ENCODE results near the gene MUC6. TPM values are rescaled to one million over a fixed set of nuclear protein-coding genes. Genes with fewer than 3 reads are reported as not detected.
"Not testable (repeated sequence)": the region's sequence is repeated elsewhere in the genome, so short reads cannot be mapped to it uniquely, and the experiment has no call there.

The MUC6 gene
- polyA plus RNA-seq, 3 donors, result 14.8 to 31.8 (median 17.0) TPM

DNA sequence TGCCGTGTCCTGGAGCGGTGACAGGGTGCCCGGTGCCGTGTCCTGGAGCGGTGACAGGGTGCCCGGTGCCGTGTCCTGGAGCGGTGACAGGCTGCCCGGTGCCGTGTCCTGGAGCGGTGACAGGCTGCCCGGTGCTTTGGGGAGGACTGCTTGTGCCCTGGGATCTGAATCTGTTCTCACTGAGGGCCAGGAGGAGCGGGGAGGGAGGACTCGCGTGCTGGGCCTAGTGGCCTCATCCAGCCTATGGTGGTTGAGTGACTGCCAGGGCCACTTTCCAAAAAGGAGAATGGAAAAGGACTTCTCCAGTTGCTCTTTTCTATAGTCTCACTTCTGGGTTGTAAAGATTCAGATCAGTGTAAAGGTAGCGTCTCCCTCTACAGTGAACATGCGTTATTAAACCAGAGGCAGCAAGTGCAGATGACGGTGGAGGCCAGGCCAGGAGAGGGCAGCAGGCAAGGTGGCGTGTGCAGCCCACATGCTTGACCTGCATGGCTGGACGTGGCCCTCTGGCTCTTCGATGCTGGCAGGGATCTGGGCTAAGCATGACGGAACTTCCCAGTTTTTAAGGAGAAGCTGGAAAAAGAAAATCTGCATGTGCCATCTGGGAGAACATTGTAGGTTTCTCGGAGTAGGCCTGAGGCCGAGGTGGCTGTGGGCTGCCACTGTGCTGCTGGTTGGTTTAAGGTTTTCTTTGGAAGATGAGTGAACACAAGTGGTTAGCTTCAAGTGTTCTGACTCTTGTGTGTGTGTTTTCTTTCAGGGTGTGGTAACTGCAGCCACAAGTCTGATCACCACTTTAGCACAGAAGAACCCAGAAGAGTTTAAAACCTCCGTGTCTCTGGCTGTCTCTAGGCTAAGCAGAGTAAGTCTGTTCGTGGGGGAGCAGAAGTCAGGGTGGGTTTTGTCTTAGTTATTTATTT, 55.8 kb downstream of the MUC6 start:
- no peak for DNase-seq (ENCODE audit: extremely low read depth in 1 of 11, low read depth in 9 of 11, low spot score in 4 of 11)

GRCh38 chr11:978781-979180, 57.7 kb downstream of the MUC6 start:
- no peak for DNase-seq (ENCODE audit: extremely low read depth in 1 of 11, low read depth in 9 of 11, low spot score in 4 of 11)

DNA sequence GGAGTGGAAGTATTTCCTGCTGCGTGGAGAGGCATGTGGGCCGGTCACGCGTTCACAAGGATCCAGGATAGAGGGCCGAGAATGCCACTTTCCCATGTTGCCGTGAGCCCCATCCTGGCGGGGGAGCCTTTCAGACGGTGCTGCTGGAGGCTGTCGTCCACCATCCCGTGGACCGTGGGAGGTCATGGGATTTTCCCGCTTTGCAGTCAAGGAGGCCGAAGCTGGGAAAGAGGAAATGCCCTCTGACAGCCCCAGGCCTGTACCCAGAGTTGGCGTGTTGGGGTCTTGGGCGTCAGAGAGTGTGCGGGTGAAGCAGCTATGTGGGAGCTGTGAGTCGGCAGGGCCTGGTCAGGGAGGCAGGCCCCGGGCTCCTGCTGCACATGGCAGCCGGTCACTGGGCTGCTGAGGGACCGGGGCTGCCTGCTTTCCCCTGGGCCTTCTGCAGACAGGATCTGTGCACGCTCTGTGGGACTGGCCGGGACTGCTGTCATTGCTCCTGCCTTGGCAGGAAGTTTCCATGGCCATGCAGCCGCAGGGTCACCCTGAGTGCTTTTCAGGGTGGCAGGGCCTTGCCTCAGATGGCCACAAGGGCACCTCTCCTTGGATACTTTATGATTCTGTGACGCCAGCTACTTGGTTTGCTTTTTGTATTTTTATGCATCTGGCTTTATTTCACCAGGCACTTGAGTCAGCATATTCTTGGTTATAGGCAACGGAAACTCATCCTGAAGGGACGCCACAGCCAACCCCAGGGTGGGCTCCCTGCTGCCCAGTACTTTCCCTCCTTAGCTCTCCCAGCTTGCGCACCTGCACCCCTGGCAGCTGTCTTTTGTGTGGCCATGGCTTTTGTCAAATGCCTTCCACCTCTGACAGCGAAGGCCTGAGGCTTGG, 58.4 kb downstream of the MUC6 start:
- no peak for DNase-seq (ENCODE audit: extremely low read depth in 1 of 11, low read depth in 9 of 11, low spot score in 4 of 11)

DNA sequence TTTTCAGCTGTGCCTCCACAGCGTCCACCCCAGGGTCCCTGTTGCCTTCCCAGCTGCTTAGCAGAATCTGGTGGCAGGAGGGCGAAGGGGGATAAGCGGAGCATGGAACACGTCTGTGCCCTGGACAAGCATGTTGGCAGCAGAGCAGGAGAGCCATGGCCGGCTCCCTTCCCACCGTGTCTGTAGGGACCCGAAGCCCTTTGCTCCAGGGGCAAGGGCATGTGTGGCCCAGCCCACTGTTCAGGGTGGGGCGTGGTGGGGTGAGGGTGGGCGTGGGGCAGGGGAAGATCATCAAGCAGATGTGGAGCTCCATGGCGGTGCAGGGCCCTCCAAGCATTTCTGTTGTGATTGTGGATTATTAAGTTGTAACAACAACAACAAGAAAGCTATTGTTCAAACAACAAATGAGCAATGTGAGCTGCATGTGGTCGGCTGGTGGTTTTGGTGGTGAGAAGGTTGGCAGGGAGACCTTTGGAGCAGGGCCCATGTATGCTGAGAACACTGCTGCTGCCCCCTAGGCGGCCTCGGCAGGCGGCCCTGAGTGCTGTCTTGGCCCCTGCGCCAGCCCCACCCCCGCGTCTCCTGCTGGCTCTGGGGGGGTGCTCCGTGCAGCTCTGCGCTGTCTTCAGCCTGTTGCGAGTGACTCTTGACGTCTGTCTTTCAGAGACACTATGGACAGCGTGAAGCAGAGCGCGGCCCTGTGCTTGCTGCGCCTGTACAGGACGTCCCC, 59.9 kb downstream of the MUC6 start:
- no peak for DNase-seq (ENCODE audit: extremely low read depth in 1 of 11, low read depth in 9 of 11, low spot score in 4 of 11)

- no peak for DNase-seq (ENCODE audit: extremely low read depth in 1 of 11, low read depth in 9 of 11, low spot score in 4 of 11)
These were observed 60.7 kb downstream of the MUC6 start for GRCh38 chr11:975827-976226.

DNA sequence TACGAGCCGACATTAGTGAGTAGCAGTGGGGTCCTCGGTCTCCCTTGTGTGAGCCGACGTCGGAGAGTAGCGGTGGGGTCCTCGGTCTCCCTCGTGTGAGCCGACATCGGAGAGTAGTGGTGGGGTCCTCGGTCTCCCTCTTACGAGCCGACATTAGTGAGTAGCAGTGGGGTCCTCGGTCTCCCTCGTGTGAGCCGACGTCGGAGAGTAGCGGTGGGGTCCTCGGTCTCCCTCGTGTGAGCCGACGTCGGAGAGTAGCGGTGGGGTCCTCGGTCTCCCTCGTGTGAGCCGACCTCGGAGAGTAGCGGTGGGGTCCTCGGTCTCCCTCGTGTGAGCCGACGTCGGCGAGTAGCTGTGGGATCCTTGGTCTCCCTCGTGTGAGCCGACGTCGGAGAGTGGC, 61.1 kb downstream of the MUC6 start:
- DNase-seq (ENCODE audit: extremely low read depth in 1 of 11, low read depth in 9 of 11, low spot score in 4 of 11), result not testable (repeated sequence)

GRCh38 chr11:973237-973636, 63.3 kb downstream of the MUC6 start:
- no peak for DNase-seq (ENCODE audit: extremely low read depth in 1 of 11, low read depth in 9 of 11, low spot score in 4 of 11)

GRCh38 chr11:972523-973211, 63.9 kb downstream of the MUC6 start:
- no peak for DNase-seq (ENCODE audit: extremely low read depth in 1 of 11, low read depth in 9 of 11, low spot score in 4 of 11)

- no peak for DNase-seq (ENCODE audit: extremely low read depth in 1 of 11, low read depth in 9 of 11, low spot score in 4 of 11)
These were observed 64.7 kb downstream of the MUC6 start for GRCh38 chr11:971731-972365.

- no peak for DNase-seq (ENCODE audit: extremely low read depth in 1 of 11, low read depth in 9 of 11, low spot score in 4 of 11)
These were observed 65.3 kb downstream of the MUC6 start for GRCh38 chr11:971092-971690.

- no peak for DNase-seq (ENCODE audit: extremely low read depth in 1 of 11, low read depth in 9 of 11, low spot score in 4 of 11)
These were observed 66.1 kb downstream of the MUC6 start for GRCh38 chr11:970319-970871.

DNA sequence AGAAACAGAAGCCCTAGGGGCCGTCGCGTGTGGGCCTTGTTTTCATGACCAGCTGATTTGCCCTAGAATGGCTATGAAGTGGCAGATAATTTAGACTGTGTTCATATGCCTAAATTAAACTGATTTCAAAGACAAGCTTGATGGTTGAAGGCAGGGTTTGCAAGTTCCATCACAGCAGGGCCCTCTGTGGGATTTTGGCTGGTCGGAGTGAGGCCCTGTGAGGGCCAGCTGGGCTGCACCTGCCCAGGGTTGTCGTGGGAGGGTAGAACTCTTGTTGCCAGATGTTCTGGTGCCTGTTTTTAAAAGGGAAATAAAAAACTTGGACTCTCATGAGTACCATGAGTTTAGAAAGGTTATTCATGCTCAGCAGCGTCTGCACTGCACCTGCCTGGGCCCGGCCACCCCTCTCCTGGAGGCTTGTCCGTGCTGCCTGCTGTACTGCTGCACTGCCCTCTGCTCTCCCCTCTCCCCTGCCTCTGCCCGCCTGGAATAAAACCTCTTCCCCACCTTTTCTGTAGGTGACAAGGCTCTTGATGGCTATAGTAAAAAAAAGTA, 66.8 kb downstream of the MUC6 start:
- DNase-seq (ENCODE audit: extremely low read depth in 1 of 11, low read depth in 9 of 11, low spot score in 4 of 11), result no peak

DNA sequence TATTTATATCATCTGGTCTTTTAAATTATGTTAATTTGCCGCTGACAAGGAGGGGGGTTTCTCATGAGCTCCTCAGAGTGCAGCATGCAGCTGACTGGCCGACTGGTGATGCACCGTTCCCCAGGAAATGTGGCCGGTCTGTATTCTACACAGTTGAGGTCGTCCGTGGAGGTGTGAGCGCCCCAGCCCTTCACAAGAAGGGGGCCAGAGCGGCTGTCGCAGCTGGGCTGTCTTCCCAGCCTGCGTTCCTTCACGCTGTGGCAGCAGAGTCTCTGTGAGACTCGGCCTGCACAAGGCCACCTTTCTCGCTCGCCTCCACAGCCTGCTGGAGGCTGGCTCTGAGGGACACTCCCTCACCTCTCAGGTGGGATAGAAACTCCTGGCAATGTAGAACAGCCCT, 67.7 kb downstream of the MUC6 start:
- no peak for DNase-seq (ENCODE audit: extremely low read depth in 1 of 11, low read depth in 9 of 11, low spot score in 4 of 11)

DNA sequence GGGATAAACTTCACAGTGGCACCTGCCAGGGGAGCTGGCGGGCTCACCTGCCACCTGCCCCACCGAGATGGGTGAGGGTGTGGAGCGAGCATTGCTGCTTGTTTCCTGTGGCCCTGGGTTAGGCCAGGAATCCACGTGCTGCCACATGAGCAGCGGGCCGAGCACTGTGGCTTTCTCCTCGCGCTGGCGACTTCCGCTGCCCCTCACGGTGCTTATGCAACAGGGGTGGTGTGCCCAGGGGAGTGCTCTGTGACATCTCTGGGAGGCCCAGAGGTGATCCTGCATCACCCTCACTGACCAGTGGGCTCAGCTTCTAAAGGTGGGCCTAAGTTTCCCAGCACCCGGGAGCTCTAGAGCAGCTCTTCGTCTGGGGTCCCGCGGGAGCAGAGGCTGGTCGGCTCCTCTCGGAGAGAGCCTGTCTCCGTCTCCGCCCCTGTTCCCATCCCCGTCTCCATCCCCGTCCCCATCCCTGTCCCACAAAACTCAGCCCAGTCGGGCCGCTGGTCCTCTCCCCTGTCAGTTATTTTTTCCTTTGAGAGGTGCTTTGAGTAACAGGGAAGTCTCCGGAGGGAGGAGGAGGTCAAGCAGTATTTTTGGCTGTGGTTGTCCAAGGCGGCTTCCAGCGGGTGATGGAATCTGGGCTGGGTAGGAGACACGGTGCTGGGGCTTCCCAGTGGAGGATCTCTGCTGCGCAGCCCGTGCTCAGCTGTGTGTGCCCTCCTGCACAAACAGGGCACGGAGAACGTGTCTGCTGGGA, 68.3 kb downstream of the MUC6 start:
- DNase-seq (ENCODE audit: extremely low read depth in 1 of 11, low read depth in 9 of 11, low spot score in 4 of 11), result no peak

DNA sequence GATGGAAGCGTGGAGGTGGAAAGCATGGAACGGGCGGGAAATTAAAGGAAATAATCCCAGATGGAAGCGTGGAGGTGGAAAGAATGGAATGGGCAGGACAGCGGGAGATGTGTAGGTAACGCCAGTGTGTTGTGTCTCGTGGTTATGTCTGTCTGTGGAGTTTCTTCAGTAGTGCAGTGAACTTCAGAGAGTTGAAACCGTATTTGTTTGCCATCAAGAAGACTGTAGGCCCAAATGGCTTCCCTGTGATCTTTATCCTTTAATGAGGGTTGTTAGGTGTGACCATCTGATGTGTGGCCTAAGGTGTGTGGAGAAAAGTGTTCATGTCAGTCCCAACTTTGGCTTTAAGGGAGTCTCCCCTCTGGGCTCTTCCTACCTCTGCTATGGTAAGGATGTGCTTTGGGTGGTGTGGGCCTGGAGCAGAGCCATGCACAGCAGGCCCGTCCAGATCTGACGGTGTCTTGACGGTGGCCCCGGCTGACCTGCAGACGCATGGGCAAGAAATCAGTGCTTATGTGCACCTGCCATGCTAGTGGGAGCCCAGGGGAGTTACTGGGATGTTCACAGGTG, 71.2 kb downstream of the MUC6 start:
- DNase-seq (ENCODE audit: extremely low read depth in 1 of 11, low read depth in 9 of 11, low spot score in 4 of 11), result no peak

DNA sequence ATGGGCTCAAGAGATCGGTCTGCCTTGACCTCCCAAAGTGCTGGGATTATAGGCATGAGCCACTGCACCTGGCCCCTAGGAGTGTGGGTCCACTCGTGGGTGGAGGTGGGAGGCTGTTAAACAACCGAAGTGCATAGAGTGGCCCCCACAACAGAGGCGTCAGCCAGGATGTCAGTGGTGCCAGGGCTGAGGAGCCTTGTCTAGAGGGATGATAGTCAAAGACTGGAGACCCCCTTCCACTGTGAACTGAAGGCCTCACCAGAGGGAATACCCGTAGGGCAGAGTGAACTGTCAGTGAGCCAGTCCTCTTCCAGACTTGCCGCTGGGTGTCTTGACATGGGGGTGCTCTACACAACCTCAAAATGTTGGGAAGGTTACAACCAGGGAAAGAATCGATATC, 72.7 kb downstream of the MUC6 start:
- no peak for DNase-seq (ENCODE audit: extremely low read depth in 1 of 11, low read depth in 9 of 11, low spot score in 4 of 11)
